GM21447 (cell line): ENCODE data around the gene TMEM80.
"Not testable (repeated sequence)": the region's sequence is repeated elsewhere in the genome, so short reads cannot be mapped to it uniquely, and the experiment has no call there.

Source experiments
- ATAC-seq: cut with Tn5 transposase; IDR thresholded peaks from one replicate; pipeline ENCODE4 v1.9.1; 2021; ENCODE audit not compliant: unreplicated experiment

Gene TMEM80

DNA sequence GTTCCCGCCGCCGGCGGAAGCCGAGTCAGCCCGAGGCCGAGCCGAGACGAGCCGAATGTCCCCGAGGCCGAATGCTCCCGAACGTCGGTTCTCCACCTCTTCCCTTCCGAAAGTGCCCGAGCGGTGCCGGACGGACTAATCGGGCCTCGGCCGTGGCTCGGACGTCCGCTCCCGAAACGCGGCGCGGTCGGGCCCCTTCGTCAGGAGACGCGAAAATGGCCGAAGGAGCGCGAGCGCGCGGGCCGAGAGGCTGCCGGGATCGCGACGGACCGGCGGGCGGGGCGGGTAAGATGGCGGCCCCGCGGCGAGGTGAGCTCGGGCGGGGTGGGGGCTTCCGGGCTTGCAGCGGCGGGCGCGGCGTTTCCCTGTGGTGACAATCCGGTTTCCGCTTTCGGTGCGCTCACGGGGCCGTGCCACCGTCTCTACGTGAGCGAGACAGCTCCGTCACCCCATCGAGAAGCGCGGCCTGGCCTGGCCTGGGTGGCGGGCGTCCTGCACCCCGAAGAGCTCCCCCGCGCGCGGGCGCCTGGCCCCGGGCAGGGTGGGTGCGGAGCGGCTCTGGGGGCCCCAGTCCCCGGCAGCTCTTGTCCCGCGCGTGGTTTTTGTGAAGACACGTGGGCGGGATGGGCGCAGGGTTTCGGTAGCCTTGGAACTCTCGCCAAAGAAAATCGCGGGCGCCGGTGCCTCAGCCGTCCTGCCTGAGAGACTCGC, at the start of gene TMEM80:
TSS of gene TMEM80 (plus strand) at position 279 of the 711 bp plus-strand sequence. CDS start at position 291, 12 bp downstream.
- peak; percentile 71 for ATAC-seq

GRCh38 chr11:646214-646613, 49.4 kb upstream of the TMEM80 start:
- no peak for ATAC-seq

DNA sequence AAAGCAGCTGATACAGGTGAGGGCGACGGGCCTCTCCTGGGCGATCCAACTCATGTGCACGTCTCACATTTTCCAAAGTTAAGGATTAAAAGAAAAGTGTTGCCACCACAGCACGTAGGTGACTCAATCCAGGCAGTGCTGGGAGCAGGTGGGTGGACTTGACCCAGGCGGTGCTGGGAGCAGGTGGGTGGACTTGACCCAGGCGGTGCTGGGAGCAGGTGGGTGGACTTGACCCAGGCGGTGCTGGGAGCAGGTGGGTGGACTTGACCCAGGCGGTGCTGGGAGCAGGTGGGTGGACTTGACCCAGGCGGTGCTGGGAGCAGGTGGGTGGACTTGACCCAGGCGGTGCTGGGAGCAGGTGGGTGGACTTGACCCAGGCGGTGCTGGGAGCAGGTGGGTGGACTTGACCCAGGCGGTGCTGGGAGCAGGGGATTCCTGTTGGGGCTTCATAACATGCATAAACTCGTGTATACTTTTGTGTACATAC, 47.9 kb upstream of the TMEM80 start:
- ATAC-seq: not testable (repeated sequence)

DNA sequence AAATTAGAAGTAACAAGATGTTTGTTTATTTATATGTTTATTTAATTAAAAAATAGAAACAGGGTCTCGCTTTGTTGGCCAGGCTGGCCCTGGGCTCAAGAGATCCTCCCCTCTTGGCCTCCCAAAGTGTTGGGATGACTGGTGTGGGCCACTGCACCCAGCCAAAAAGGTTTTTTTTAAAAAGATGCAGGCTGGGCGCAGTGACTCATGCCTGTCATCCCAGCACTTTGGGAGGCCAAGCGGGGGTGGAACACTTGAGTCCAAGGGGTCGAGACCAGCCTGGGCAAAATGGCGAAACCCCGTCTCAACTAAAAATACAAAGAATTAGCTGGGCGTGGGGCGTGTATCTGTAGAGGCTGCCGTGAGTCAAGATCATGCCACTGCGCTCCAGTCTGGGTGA, 45.1 kb upstream of the TMEM80 start:
- no peak for ATAC-seq

GRCh38 chr11:653136-653535, 42.5 kb upstream of the TMEM80 start:
- not testable (repeated sequence) for ATAC-seq

DNA sequence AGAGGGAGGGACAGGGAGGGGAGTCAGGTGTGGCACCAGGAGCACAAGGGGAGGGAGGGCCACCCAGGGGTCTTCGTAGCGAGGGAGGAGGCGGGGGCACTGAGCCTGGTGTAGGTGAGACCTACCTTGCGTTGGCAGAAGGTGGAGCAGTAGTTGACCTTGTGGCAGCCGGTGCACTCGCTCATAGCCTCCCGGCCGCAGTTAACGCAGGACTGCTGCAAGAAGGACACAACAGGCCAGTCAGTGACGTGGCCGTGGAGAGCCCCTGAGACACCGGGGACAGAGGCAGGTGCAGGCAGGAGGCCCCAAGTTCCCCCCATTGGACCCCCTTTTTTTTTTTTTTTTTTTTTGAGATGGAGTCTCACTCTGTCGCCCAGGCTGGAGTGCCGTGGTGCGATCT, 41.8 kb upstream of the TMEM80 start:
- ATAC-seq: no peak

GRCh38 chr11:654444-654843, 41.2 kb upstream of the TMEM80 start:
- not testable (repeated sequence) for ATAC-seq

DNA sequence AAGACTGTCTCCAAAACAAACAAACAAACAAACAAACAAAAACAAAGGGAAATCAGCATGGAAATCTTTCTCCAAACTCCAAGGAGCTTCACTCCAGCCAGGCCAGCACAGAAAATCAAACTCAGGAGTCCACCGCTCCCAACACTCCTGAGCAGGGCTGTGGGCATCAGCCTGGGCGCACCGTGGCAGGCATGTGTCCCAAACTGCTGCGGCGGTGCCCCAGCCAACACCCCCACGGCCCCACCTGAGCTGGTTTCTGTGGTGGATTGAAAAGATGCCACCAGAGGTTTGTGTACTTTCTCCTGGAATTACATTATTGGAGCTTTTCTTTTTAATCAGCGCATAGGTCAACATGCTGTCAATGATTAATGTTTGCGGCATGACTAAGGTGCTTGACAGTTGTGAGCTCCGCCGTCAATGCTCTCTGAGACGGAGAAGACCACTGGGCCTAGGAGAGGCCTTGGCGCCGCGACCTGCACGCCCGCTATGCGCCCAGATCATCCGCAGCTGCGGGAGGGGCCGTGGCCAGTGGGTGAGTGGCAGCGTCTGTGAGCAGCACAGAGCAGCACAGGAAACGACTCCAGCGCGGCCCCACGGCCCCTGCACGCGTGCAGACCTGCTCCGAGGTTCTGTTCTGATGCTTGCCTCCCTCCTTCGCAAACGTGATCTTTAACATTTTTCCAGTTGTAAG, 40.4 kb upstream of the TMEM80 start:
- ATAC-seq: no peak

DNA sequence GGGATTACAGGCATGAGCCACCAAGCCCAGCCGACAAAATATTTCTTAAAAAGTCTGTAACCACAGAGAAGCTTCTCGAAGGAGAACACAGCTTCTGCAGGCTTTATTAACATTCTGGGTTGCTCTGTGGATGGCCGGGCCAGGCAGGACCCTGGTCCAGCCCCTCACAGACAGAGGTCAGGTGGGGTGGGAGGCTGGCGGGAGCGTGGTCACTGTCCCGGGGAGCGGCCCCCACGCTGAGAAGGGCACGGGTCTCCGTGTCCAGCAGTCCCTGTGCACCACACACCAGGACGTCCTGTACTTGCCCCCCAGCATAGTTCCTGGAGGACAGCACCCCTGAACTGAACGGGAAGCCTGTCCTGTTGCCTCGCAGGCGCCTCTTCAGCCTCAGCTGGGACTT, 39.2 kb upstream of the TMEM80 start:
- no peak for ATAC-seq

GRCh38 chr11:656866-657265, 38.8 kb upstream of the TMEM80 start:
- ATAC-seq: no peak

DNA sequence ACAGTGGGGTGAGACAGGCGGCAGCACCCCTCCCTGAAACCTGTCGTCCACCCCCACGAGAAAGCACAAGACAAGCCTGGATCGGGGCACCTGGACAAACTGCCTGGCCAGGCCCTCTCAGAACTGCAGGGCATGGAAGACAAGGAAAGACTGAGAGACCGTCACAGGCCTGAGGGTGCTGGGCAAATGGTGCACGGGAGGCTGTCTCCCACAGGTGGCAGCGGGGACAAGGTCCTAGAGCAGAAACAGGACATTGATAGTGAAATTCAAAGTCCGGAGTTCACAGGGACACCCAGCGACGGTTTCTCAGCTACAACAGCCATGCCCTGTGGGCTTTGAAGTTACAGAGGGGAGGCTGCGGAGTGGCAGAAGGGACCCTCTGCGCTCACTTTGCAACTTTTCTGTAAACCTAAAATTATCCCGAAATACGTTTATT, 37.9 kb upstream of the TMEM80 start:
- ATAC-seq: no peak

DNA sequence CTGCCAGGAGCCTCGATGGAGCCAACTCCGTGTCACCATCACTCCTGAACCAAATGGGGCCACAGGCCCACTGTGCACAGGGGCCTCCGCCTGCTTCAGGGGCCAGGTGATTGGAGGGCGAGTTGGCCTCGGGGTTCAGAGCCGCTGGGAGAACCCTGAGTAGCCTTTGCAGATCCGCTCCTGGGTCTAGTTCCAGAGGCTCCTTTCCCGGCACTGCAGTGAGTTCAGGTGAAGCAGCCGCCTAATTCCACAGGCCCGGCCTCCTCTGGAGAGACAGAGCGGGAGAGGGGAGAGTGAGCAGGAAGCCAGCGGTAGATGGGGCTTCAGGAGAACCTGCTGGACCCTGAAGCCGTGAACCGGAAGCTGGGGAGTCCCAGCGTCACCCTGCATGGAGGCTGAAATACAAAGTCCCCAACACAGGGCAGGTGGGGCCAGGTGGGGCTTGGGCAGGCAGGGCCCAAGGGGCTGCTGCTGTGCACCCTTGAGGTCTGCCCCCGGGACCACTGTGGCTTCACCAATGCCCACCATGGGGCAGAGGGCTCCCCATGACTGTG, 36.0 kb upstream of the TMEM80 start:
- no peak for ATAC-seq

DNA sequence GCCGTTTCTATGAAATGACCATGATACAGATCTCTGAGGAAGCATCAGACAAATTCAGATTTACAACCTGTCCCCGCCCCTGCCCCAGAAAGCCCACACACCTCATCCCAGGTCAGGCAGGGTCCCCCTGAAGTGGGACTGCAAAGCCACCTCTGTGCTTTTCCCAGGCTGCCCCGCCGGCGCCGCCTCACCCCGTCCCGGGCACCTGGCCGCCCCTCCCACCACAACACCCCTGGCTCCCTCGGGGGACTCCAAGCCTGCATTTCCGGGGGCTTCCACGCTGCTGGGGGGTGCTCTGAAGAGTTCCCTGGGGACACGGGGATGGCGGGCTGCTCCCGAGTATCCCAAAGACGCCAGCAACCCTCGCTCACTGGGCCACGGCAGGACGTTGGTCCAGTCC, 35.3 kb upstream of the TMEM80 start:
- no peak for ATAC-seq

GRCh38 chr11:660681-661444, 34.8 kb upstream of the TMEM80 start:
- no peak for ATAC-seq

DNA sequence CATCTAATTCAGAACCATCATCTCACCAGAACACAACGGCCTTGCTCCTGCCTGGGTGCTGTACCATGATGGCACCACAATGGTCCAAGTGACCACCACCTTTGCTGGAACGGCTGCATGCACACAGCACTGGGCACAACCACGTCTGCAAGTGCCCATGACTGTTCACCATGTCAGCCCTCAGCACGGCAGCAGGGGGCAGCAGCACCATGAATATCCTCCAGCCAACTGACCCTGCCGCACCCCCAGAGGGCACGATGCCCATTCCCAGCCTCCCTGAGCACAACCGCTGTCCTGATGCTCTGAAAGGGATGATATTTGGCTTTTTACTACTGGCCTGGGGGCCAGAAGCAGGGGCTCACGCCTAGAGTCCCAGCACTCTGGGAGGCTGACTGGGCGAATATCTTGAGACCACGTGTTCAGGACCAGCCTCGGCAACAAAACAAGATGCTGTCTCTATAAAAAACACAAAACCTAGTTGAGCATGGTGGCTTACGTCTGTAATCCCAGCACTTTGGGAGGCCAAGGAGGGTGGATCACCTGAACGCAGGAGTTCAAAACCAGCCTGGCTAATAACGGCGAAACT, 32.8 kb upstream of the TMEM80 start:
- no peak for ATAC-seq

DNA sequence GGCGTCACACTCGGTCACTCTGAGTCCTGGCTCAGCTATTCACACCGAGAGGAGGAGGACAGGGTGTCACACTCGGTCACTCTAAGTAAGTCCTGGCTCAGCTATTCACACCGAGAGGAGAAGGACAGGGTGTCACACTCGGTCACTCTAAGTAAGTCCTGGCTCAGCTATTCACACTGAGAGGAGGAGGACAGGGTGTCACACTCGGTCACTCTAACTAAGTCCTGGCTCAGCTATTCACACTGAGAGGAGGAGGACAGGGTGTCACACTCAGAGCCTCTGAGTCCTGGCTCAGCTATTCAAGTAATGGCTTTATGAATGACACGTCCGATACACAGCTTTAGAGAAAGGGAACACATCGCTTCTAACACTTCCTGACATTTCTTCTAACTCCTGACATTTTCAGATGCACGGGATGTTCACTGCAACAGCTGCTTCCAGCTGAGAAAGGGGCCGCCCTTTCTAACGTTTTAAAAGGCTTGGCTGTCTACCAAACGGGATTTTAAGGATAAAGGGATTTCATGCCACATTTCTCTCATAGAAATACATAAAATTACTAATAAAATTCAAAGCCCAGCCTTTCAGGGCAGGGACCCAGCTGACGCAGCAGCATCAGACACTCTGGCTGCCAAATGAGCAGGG, 30.4 kb upstream of the TMEM80 start:
- no peak for ATAC-seq

- no peak for ATAC-seq
These were observed 29.8 kb upstream of the TMEM80 start for GRCh38 chr11:665704-666281.

DNA sequence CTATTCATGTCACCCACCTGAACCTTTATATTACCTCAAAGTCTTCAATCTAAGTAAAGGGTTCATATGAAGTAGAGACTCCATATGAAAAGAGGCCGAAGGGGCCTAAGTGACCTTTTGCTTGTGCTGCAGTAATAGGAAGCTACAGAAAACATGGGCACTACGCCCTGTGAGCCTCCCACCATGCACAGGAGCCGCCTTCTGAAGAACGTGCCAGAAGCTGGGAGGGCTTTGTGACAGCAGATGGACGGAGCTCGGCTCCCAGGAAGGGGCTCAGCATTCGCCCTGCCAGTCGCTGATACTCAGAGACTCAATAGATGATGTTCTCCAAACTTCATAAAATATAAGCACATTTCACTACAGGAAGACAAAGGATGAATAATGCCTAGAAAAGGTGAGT, 21.8 kb upstream of the TMEM80 start:
- no peak for ATAC-seq

GRCh38 chr11:674406-674805, 21.2 kb upstream of the TMEM80 start:
- ATAC-seq: no peak

DNA sequence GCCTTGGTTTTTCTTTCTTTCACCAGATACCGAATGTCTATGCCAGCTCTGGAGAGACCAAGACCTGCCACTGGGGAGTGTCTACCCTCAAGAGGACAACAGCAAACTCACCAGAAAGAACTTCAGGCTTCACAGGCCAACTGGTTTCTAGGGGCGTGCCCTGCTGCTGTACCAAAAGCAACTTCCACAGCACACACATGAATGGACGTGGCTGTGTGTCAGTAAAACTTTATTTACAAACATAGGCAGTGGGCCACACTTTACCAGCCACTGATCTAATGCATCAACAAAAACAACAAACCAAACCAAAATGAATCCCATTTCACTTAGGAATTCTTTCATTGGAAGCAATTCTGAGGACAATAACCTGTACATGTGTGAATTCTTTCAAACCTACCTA, 17.3 kb upstream of the TMEM80 start:
- no peak for ATAC-seq
